ENCODE results near the gene PAQR5. TPM values are rescaled to one million over a fixed set of nuclear protein-coding genes. Genes with fewer than 3 reads are reported as not detected.
"Not testable (repeated sequence)": the region's sequence is repeated elsewhere in the genome, so short reads cannot be mapped to it uniquely, and the experiment has no call there.

The PAQR5 gene
- total RNA-seq, 1 experiment from 2014 or later, result 3.8 TPM

GRCh38 chr15:69317392-69317841 is 18.7 kb downstream of the PAQR5 start:
- no peaks in the 10 kb centered on the region for H3K27me3 ChIP-seq (ENCODE audit: control insufficient read depth, insufficient read depth, low read length)
- peak; percentile 38 for DNase-seq
- H3K4me3 ChIP-seq (ENCODE audit: insufficient read depth, low read depth, low read length), result no peak overlapping the region
- no peaks in the 10 kb centered on the region for H3K36me3 ChIP-seq (replicated peaks; ENCODE audit: control insufficient read depth, insufficient read depth, low read length)

GRCh38 chr15:69318033-69318432 is 19.3 kb downstream of the PAQR5 start:
- Histone ChIP-seq H3K4me3 (ENCODE audit: insufficient read depth, low read depth, low read length) (no peak overlapping the region), H3K36me3 (replicated peaks; ENCODE audit: control insufficient read depth, insufficient read depth, low read length) (no peaks in the 10 kb centered on the region), H3K27me3 (ENCODE audit: control insufficient read depth, insufficient read depth, low read length) (no peaks in the 10 kb centered on the region)
- no peak for DNase-seq

- H3K36me3 ChIP-seq (replicated peaks; ENCODE audit: control insufficient read depth, insufficient read depth, low read length), result no peaks in the 10 kb centered on the region
- no peak overlapping the region for H3K4me3 ChIP-seq (ENCODE audit: insufficient read depth, low read depth, low read length)
- H3K27me3 ChIP-seq (ENCODE audit: control insufficient read depth, insufficient read depth, low read length), result no peaks in the 10 kb centered on the region
- no peak for DNase-seq
Observed at GRCh38 chr15:69319384-69320375, 21.0 kb downstream of the PAQR5 start.

- no peaks in the 10 kb centered on the region for H3K27me3 ChIP-seq (ENCODE audit: control insufficient read depth, insufficient read depth, low read length)
- no peak overlapping the region for H3K4me3 ChIP-seq (ENCODE audit: insufficient read depth, low read depth, low read length)
Observed at GRCh38 chr15:69320977-69321554, 22.4 kb downstream of the PAQR5 start.

GRCh38 chr15:69323893-69324430 is 25.2 kb downstream of the PAQR5 start:
- DNase-seq, result no peak
- no peaks in the 10 kb centered on the region for H3K36me3 ChIP-seq (replicated peaks; ENCODE audit: control insufficient read depth, insufficient read depth, low read length)
- H3K27me3 ChIP-seq (ENCODE audit: control insufficient read depth, insufficient read depth, low read length), result no peaks in the 10 kb centered on the region
- no peak overlapping the region for H3K4me3 ChIP-seq (ENCODE audit: insufficient read depth, low read depth, low read length)

More at GRCh38 chr15:69320977-69321554, 22.4 kb downstream of the PAQR5 start:
- no peak for DNase-seq
- H3K36me3 ChIP-seq (replicated peaks; ENCODE audit: control insufficient read depth, insufficient read depth, low read length), result no peaks in the 10 kb centered on the region

- no peak for DNase-seq
- H3K4me3 ChIP-seq (ENCODE audit: insufficient read depth, low read depth, low read length), result no peak overlapping the region
- H3K36me3 ChIP-seq (replicated peaks; ENCODE audit: control insufficient read depth, insufficient read depth, low read length), result no peaks in the 10 kb centered on the region
- no peaks in the 10 kb centered on the region for H3K27me3 ChIP-seq (ENCODE audit: control insufficient read depth, insufficient read depth, low read length)
Observed at GRCh38 chr15:69324565-69324964, 25.9 kb downstream of the PAQR5 start.

- no peak overlapping the region for H3K4me3 ChIP-seq (ENCODE audit: insufficient read depth, low read depth, low read length)
- peak; percentile 57 for DNase-seq
- H3K36me3 ChIP-seq (replicated peaks; ENCODE audit: control insufficient read depth, insufficient read depth, low read length), result no peaks in the 10 kb centered on the region
- H3K27me3 ChIP-seq (ENCODE audit: control insufficient read depth, insufficient read depth, low read length), result no peaks in the 10 kb centered on the region
Observed at GRCh38 chr15:69325456-69325971, 26.8 kb downstream of the PAQR5 start.

- Histone ChIP-seq H3K4me3 (ENCODE audit: insufficient read depth, low read depth, low read length) (no peak overlapping the region), H3K36me3 (replicated peaks; ENCODE audit: control insufficient read depth, insufficient read depth, low read length) (no peaks in the 10 kb centered on the region), H3K27me3 (ENCODE audit: control insufficient read depth, insufficient read depth, low read length) (no peaks in the 10 kb centered on the region)
- no peak for DNase-seq
Observed at GRCh38 chr15:69328080-69328479, 29.4 kb downstream of the PAQR5 start.

- H3K27me3 ChIP-seq (ENCODE audit: control insufficient read depth, insufficient read depth, low read length), result no peaks in the 10 kb centered on the region
- H3K36me3 ChIP-seq (replicated peaks; ENCODE audit: control insufficient read depth, insufficient read depth, low read length), result no peaks in the 10 kb centered on the region
- DNase-seq, result no peak
- no peak overlapping the region for H3K4me3 ChIP-seq (ENCODE audit: insufficient read depth, low read depth, low read length)
Observed at GRCh38 chr15:69328739-69329138, 30.0 kb downstream of the PAQR5 start.

GRCh38 chr15:69337138-69337537 is 38.4 kb downstream of the PAQR5 start:
- DNase-seq, result no peak
- Histone ChIP-seq H3K36me3 (replicated peaks; ENCODE audit: control insufficient read depth, insufficient read depth, low read length) (no peaks in the 10 kb centered on the region), H3K4me3 (ENCODE audit: insufficient read depth, low read depth, low read length) (no peak overlapping the region), H3K27me3 (ENCODE audit: control insufficient read depth, insufficient read depth, low read length) (no peaks in the 10 kb centered on the region)

- Histone ChIP-seq H3K36me3 (replicated peaks; ENCODE audit: control insufficient read depth, insufficient read depth, low read length) (no peaks in the 10 kb centered on the region), H3K4me3 (ENCODE audit: insufficient read depth, low read depth, low read length) (no peak overlapping the region), H3K27me3 (ENCODE audit: control insufficient read depth, insufficient read depth, low read length) (no peaks in the 10 kb centered on the region)
- no peak for DNase-seq
Observed at GRCh38 chr15:69338535-69339213, 40.0 kb downstream of the PAQR5 start.

GRCh38 chr15:69339214-69339543 is 40.5 kb downstream of the PAQR5 start:
- not testable (repeated sequence) for H3K4me3 ChIP-seq (ENCODE audit: insufficient read depth, low read depth, low read length); DNase-seq; H3K27me3 ChIP-seq (ENCODE audit: control insufficient read depth, insufficient read depth, low read length); H3K36me3 ChIP-seq (replicated peaks; ENCODE audit: control insufficient read depth, insufficient read depth, low read length)

- no peaks in the 10 kb centered on the region for H3K27me3 ChIP-seq (ENCODE audit: control insufficient read depth, insufficient read depth, low read length)
- H3K36me3 ChIP-seq (replicated peaks; ENCODE audit: control insufficient read depth, insufficient read depth, low read length), result no peaks in the 10 kb centered on the region
- DNase-seq, result no peak
- H3K4me3 ChIP-seq (ENCODE audit: insufficient read depth, low read depth, low read length), result no peak overlapping the region
Observed at GRCh38 chr15:69340243-69340900, 41.7 kb downstream of the PAQR5 start.

GRCh38 chr15:69341356-69341755 is 42.6 kb downstream of the PAQR5 start:
- no peak overlapping the region for H3K4me3 ChIP-seq (ENCODE audit: insufficient read depth, low read depth, low read length)
- no peaks in the 10 kb centered on the region for H3K36me3 ChIP-seq (replicated peaks; ENCODE audit: control insufficient read depth, insufficient read depth, low read length)
- no peaks in the 10 kb centered on the region for H3K27me3 ChIP-seq (ENCODE audit: control insufficient read depth, insufficient read depth, low read length)
- DNase-seq, result no peak
